GM12892 (cell line): ENCODE data around the gene SMYD1. TPM values are rescaled to one million over a fixed set of nuclear protein-coding genes. Genes with fewer than 3 reads are reported as not detected.
"Not testable (repeated sequence)": the region's sequence is repeated elsewhere in the genome, so short reads cannot be mapped to it uniquely, and the experiment has no call there.

ENCODE experiments used
- DNase-seq: peaks from one replicate; pipeline ENCODE4 v3.0.0; 2011; ENCODE audit not compliant: insufficient read length
- FAIRE-seq: peaks from 2 replicates; lab custom pipeline; 2011; peaks lifted over from hg19 to GRCh38; lab: Jason Lieb, UNC
- POLR2A ChIP-seq: IDR thresholded peaks from 2 replicates; pipeline ENCODE4 v1.6.1; 2011; ENCODE audit warnings: low read depth, low read length, control low read depth
- POLR2AphosphoS5 ChIP-seq: IDR thresholded peaks from 2 replicates; pipeline ENCODE4 v1.6.1; 2011; ENCODE audit warnings: low read depth, low read length, control low read depth
- TAF1 ChIP-seq: IDR thresholded peaks from 2 replicates; pipeline ENCODE4 v1.6.1; 2011; ENCODE audit warnings: low read depth, mild to moderate bottlenecking, control low read depth, low read length, borderline replicate concordance
- polyA plus RNA-seq: library from polyadenylated mRNA; unstranded; fragments of >200 nt; gene quantifications from one replicate; pipeline ENCODE4 v1.2.1, GENCODE V29; 2012; ENCODE audit warnings: missing spikeins, inconsistent platforms; ENCODE audit not compliant: missing spikeins

Gene SMYD1
- polyA plus RNA-seq = not detected

DNA sequence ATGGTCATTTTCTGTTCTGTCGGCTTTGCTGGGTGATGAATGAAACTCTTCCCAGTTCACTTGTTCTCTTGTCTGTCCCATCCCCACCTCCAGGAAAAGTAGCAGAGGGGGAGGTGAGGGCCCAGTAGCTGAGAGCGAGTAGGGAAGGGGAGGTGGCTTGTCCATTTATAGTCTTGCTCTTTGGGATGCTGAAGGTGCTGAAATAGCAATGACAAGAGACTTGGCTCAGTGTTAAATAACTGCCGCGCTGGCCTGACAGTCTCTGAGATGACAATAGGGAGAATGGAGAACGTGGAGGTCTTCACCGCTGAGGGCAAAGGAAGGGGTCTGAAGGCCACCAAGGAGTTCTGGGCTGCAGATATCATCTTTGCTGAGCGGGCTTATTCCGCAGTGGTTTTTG is at the start of gene SMYD1:
TSS of gene SMYD1 (plus strand) at position 228 of the 400 bp plus-strand sequence. CDS start at position 268, 40 bp downstream.
- no peak for TF ChIP-seq POLR2A
- no peak for TF ChIP-seq TAF1
- no peak for TF ChIP-seq POLR2AphosphoS5
- DNase-seq (no peak), FAIRE-seq (no peak)

DNA sequence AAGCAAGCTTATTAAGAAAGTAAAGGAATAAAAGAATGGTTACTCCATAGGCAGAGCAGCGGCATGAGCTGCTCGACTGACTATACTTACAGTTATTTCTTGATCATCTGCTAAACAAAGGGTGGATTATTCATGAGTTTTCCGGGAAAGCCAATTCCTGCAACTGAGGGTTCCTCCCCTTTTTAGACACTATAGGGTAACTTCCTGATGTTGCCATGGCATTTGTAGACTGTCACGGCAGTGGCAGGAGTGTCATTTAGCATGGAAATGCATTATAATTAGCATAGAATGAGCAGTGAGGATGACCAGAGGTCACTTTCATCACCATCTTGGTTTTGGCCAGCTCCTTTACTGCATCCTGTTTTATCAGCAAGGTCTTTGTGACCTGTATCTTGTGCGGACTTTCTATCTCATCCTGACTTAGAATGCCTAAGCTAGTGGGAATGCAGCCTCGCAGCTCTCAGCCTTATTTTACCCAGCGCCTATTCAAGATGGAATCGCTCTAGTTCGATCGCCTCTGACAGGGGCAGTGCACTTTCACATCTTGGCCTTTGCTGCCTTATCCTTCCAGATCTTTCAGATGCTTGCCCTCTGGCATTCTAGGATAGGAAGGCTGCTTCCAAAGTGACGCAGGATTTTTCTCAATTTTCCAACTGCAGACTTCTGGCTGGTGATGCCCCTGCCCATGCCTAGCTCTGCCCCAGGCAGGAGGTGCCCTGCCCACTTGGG is 49.4 kb upstream of the SMYD1 start:
- DNase-seq, FAIRE-seq: not testable (repeated sequence)

DNA sequence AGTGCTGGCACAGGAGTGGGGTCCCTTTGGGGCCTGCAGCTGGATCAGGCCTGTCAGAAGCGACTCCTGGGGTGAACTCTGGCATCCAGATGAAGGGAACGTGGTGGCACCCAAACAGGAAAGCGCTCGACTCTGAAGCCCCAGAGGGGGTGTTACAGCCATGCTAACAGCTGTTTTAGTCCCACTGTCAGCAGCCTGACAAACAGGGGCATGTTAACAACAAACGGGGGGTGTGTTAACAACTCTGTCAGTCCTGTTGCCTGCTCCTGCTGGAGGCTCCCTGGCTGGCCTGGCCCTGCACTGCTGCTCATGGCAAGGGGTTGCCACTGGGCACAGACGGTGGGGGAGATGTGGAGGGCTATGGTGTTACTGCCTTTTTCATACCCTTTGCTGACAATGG is 48.7 kb upstream of the SMYD1 start:
- TF ChIP-seq TAF1 (no peak), POLR2A (no peak), POLR2AphosphoS5 (no peak)
- FAIRE-seq (no peak), DNase-seq (no peak)

DNA sequence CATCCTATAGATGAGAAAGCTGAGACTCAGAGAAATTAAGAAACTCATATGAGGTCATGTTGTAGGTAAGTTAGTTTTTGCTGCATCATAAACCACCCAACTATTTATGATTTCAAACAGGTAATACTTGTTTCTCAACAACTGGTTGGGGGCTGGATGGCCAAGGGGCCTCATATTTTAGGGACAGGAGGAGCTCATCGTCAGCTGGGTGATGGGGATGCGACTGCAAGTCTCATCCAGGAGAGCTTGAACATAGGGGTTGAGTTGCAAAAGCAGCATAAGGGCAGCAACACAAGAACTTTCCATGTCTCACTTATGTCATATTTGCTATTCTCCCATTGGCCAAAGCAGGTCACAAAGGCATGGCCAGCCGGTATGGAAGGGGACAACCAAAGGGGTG is 47.6 kb upstream of the SMYD1 start:
- TF ChIP-seq TAF1 = no peak
- no peak for TF ChIP-seq POLR2A
- TF ChIP-seq POLR2AphosphoS5 = no peak
- no peak for FAIRE-seq
- no peak for DNase-seq

DNA sequence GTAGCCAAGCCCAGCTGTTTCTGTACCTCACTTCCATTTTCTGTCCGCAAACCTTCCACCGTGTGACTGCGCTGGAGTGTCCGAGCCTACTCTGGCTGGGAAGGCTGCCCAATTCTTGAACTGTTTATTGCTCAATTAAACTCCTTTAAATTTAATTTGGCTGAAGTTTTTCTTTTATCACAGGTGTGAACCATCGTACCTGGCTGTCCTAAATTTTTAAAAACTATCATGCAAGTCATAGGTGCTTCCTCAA is 45.0 kb upstream of the SMYD1 start:
- TF ChIP-seq POLR2A (no peak), TAF1 (no peak), POLR2AphosphoS5 (no peak)
- FAIRE-seq (no peak), DNase-seq (no peak)

DNA sequence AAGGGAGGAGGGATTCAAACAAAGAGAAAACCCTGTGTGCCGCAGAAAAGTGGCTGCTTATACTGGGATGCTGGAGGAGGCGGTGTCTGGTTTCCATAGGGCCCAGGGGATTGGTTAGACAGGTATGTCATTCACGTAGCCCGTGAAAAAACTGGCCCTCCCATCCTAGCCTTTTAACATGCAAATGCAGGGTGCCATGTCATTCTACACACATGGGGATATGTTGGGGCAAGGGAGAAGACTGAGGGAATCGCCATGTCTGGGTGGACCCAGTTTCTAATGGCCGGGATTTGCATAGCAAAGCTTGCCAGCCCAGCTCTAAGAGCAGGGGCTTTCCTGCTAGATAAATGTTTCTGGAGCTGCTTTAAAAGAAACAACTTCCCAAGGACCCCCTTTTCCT is 43.1 kb upstream of the SMYD1 start:
- no peak for FAIRE-seq
- TF ChIP-seq POLR2A = no peak
- no peak for TF ChIP-seq TAF1
- TF ChIP-seq POLR2AphosphoS5 = no peak
- no peak for DNase-seq

DNA sequence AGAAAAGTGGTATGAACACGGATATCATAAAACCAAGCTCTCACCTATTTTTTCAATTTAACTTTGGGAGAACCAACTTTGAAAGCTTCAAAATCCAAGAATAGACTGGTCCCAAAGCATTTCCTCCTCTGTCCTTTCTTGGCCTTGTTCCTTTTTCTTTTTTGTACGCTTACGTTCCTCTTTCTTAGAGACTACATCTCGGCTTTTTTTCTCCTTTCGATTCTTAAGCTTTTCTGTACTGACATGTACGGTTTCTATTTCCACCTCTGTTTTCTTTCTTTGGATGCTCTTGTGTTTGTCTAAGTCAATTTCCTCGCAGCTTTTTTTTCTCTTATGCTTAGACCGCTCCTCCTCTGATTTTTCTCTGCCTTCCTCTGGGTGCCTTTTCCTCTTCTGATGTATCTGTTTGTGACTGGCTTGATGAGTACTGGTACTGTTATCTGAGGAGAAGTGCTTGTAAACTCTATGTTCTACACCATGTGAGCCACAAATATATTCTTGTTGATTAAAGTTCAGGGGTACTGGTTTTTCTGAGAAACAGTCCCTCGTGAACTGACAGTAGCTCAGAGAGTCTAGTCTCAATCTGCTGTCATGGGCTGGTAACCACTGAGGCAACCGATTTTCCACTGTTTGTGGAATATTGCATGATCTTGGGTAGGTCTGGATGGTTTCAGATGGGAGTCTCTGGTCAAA is 39.8 kb upstream of the SMYD1 start:
- no peak for DNase-seq
- TF ChIP-seq POLR2A (no peak), POLR2AphosphoS5 (no peak), TAF1 (no peak)

DNA sequence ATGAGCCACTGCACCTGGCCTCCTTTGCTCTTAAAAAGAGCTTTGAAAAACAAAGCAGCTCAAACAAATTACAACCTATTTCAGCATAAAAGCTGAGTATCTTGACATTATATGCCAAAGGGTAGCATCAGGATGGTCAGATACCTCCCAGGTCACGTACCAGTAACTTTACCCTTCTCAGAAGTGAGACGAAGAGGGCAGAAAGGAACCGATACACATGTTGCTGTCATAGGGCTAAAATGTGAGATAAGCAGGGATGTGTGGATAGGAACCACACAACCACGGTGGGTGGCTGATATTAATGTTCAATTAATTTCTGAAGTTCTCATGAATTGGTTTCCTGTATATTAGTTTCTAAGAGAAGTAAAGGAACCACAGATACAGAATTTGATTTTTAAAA is 38.7 kb upstream of the SMYD1 start:
- no peak for TF ChIP-seq POLR2AphosphoS5
- no peak for TF ChIP-seq POLR2A
- no peak for TF ChIP-seq TAF1
- FAIRE-seq (no peak), DNase-seq (no peak)

More for the DNA sequence above, 39.8 kb upstream of the SMYD1 start:
- no peak for FAIRE-seq

DNA sequence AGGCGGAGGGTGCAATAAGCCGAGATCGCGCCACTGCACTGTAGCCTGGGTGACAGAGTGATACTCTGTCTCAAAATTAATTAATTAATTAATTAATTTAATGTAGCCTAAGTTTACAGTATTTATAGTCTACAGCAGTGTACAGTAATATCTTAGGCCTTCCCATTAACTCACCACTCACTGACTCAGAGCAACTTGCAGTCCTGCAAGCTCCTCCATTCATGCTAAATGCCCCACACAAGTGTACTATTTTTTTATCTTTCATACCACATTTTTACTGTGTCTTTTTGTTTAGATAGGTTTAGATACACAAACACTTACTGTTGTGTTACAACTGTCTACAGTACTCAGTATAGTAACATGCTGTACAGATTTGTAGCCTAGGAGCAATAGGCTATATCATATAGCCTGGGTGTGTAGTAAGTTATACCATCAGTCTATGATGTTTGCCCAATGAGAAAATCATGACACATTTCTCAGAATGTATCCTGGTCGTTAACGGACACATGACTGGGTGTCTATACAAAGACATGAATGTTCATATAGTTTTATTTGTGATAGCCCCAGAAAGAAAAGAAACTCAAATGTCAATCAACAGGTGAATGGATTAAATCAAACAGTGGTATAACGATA is 35.4 kb upstream of the SMYD1 start:
- FAIRE-seq = no peak
- TF ChIP-seq POLR2A = no peak
- no peak for TF ChIP-seq POLR2AphosphoS5

DNA sequence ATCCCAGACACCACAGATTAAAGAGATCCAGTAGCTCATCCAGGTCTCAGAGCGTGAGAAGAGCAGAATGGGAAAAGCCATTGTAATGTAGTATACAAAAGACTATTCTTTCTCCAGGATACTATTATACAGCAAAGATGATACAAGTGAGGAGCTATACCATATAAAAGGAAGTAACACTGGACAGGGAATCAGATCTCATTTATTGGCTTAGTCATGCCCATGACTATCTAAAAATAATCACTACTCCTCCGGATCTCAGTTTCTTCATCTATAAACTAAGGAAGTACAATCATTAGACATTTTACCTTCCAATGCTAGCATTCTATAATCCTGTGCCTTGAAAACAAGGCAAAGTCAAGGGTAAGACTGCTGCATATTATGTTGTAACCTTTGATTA is 31.4 kb upstream of the SMYD1 start:
- TF ChIP-seq POLR2A (no peak), POLR2AphosphoS5 (no peak), TAF1 (no peak)
- FAIRE-seq = no peak

More for the DNA sequence above, 35.4 kb upstream of the SMYD1 start:
- no peak for DNase-seq

DNA sequence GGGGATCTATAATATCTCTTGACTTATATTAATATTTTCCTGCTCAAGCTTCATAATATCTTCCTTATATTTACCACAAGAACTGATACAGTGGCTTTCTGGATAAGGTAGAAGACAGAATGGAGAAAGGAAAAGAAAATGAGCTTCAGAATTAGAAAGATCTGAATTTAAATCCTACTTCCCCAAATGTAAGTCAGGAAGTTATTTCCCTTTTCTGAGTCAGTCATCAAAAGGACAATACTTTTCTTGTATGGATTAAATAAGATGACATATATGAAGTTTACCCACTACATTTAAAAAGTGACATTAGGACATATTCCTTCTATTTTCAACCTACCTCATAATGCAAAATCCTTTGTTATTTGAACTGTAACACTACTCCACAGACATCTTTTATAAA is 31.0 kb upstream of the SMYD1 start:
- no peak for TF ChIP-seq POLR2AphosphoS5
- TF ChIP-seq POLR2A = no peak
- no peak for TF ChIP-seq TAF1
- no peak for FAIRE-seq
- no peak for DNase-seq

More for the DNA sequence above, 31.4 kb upstream of the SMYD1 start:
- no peak for DNase-seq
